PFSK-1 (cell line): Measurements from ENCODE around the gene CEP112.

Experiments
- POLR2AphosphoS5 ChIP-seq: IDR thresholded peaks from 2 replicates; pipeline ENCODE4 v1.6.1; 2012; ENCODE audit warnings: low read depth, mild to moderate bottlenecking, control low read depth, low read length, moderate library complexity
- TAF1 ChIP-seq: IDR thresholded peaks from 2 replicates; pipeline ENCODE4 v1.6.1; 2012; ENCODE audit warnings: low read length, control low read depth, borderline replicate concordance; ENCODE audit not compliant: insufficient read depth
- TF ChIP-seq, protein P1 (sequence below), 2 experiments: IDR thresholded peaks; 2 replicates each; pipeline versions ENCODE4 v1.6.1 to v1.8.0; 2011 to 2012; ENCODE audit warnings: low read depth in 2 of 2, low read length in 2 of 2, control low read depth in 1 of 2, inconsistent platforms in 1 of 2, mild to moderate bottlenecking in 1 of 2, moderate library complexity in 1 of 2; ENCODE audit not compliant: insufficient read depth in 1 of 2

DNA sequence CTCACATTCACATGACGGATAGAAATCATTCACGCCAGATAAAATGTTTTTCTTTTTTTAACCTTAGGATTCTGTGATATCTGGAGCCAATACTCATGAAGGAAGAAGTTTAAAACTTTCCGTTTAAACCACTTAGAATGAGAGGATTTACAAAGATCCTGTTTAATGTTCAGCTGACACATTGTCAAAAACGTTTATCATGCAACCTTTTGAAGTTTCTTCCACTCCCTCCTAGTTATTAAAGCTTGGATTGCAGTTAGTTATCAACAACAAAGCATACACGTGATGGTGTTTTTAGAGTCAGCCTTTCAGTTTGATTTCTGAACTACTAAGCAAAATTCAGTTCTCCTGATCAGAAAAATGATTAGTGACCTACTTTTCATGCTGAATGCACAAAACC, 487.2 kb downstream of the CEP112 start:
- TF ChIP-seq POLR2AphosphoS5: no peak
- TF ChIP-seq, protein P1, sequence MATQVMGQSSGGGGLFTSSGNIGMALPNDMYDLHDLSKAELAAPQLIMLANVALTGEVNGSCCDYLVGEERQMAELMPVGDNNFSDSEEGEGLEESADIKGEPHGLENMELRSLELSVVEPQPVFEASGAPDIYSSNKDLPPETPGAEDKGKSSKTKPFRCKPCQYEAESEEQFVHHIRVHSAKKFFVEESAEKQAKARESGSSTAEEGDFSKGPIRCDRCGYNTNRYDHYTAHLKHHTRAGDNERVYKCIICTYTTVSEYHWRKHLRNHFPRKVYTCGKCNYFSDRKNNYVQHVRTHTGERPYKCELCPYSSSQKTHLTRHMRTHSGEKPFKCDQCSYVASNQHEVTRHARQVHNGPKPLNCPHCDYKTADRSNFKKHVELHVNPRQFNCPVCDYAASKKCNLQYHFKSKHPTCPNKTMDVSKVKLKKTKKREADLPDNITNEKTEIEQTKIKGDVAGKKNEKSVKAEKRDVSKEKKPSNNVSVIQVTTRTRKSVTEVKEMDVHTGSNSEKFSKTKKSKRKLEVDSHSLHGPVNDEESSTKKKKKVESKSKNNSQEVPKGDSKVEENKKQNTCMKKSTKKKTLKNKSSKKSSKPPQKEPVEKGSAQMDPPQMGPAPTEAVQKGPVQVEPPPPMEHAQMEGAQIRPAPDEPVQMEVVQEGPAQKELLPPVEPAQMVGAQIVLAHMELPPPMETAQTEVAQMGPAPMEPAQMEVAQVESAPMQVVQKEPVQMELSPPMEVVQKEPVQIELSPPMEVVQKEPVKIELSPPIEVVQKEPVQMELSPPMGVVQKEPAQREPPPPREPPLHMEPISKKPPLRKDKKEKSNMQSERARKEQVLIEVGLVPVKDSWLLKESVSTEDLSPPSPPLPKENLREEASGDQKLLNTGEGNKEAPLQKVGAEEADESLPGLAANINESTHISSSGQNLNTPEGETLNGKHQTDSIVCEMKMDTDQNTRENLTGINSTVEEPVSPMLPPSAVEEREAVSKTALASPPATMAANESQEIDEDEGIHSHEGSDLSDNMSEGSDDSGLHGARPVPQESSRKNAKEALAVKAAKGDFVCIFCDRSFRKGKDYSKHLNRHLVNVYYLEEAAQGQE (IDR thresholded peaks at IDR 0.05; ENCODE audit: insufficient read depth in 1 of 2, low read depth in 2 of 2, low read length in 2 of 2): no peak
- TF ChIP-seq TAF1: no peak
